ENCODE data around the gene SLC27A4. TPM values are rescaled to one million over a fixed set of nuclear protein-coding genes. Genes with fewer than 3 reads are reported as not detected.
A peak's percentile ranks its signal among the peaks of the same experiment; 100 is the strongest.

The SLC27A4 gene
- total and polyA plus RNA-seq, 2 of the 13 experiments (the other 11 are each of a cell fraction or from before 2014, with no cell fraction given), result 10.6 to 18.8 TPM

DNA sequence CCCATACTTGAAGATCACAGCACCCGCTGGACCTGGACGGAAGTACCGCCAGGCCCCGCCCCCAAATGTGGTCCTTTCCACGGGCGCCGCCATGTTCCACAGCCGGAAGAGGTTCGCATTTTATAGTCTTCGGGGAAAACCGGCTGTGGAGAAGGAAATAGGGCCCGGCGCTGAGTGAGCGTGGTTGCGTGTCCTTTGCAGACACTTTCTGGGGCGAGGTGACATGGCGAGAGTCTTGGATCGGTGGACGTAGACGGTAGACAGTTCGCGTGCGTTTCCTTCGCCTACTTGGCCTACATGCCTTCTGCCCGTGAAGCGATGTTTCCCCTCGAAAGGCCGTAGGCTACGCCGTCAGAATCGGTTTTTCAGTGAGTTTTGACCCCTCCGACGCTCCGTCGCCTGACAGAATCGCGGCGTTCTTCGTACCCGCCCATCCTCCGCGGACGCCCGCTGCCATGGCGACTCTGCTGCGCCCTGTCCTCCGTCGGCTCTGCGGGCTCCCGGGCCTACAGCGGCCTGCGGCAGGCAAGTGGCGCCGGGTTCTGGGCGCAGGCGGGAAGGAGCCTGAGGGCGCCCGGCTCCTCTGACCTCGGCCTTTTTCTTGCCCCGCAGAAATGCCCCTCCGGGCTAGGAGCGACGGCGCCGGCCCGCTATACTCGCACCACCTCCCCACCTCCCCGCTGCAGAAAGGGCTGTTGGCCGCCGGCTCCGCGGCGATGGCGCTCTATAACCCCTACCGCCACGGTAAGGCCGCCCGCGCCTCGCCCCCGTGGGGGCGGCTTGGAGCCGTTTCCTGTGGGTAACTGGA, 17.7 kb upstream of the SLC27A4 start, which contains the start of the genes COQ4 and TRUB2:
COQ4 (plus strand) TSS at position 436 of the 808 bp plus-strand sequence; CDS start at position 456, 20 bp downstream.
TRUB2 (minus strand) TSS at position 44 of the 808 bp plus-strand sequence; CDS start at position 5, 39 bp downstream.
- peak within 1 kb of the TSS; percentile 93 for H3K27ac ChIP-seq (ENCODE audit: extremely low read length, insufficient read depth, low read length)
- no peaks in the 10 kb centered on the region for H4K20me1 ChIP-seq (ENCODE audit: insufficient read depth, low read length)
- ATAC-seq (peak; percentile 93), DNase-seq (ENCODE audit: low spot score) (peak; percentile 89), FAIRE-seq (peak; percentile 55)
- in situ Hi-C loops (cut with HindIII; ENCODE audit: extremely low pct_ligation_motif_present, low pct_unique_long_range_greater_than_20kb), result no loop called here
- intact Hi-C loops (cut with micrococcal nuclease; ENCODE audit: unreplicated experiment), result loop anchor here (2.0 kb wide), 2 partner anchors 18 to 26 kb away; partner anchors contain the start of gene SLC27A4
- no peaks in the 10 kb centered on the region; a peak in 1 of 5 replicates for H3K27me3 ChIP-seq (ENCODE audit: control insufficient read depth in 1 of 2, insufficient read depth in 2 of 2, low read length in 2 of 2)
- H3K79me2 ChIP-seq (ENCODE audit: insufficient read depth, low read length), result peaks cover 33% of the 10 kb centered on the region
- TSS peak; percentile 71 for BruUV-seq (replicated peaks)
- peak within 1 kb of the TSS; percentile 97 for H3K4me2 ChIP-seq (ENCODE audit: low read depth, low read length)
- CTCF ChIA-PET (ENCODE audit: low intra/inter-chr PET ratio, low total read pairs), result no interaction called here
- peaks cover 7 to 26% of the 10 kb centered on the region in 2 experiments for H3K36me3 ChIP-seq (replicated peaks in 1 of 2; ENCODE audit: control insufficient read depth in 1 of 2, insufficient read depth in 2 of 2, low read length in 2 of 2)
- H3K9ac ChIP-seq (ENCODE audit: insufficient read depth, low read depth, low read length), result peak within 1 kb of the TSS; percentile 96
- peak within 1 kb of the TSS; percentile 93 to 99 (median 94) for H3K4me3 ChIP-seq (replicated peaks in 1 of 3; ENCODE audit: insufficient read depth in 1 of 3, low read depth in 2 of 3, low read length in 3 of 3)
- H2AFZ ChIP-seq (ENCODE audit: low read length), result peak within 1 kb of the TSS; percentile 97
- 0% methylated on average over 8 of the region's 83 CpGs for WGBS (ENCODE audit: low lambda C conversion rate)
- H3K4me1 ChIP-seq (ENCODE audit: insufficient read depth, low read length), result peaks cover 23% of the 10 kb centered on the region
- H3K9me3 ChIP-seq (ENCODE audit: low read length), result no peaks in the 10 kb centered on the region
- POLR2A ChIA-PET, result no interaction called here
- TF ChIP-seq KLF13 (CRISPR knock-in tag; IDR thresholded peaks at IDR 0.05), result no peak
- TF ChIP-seq, protein P1, sequence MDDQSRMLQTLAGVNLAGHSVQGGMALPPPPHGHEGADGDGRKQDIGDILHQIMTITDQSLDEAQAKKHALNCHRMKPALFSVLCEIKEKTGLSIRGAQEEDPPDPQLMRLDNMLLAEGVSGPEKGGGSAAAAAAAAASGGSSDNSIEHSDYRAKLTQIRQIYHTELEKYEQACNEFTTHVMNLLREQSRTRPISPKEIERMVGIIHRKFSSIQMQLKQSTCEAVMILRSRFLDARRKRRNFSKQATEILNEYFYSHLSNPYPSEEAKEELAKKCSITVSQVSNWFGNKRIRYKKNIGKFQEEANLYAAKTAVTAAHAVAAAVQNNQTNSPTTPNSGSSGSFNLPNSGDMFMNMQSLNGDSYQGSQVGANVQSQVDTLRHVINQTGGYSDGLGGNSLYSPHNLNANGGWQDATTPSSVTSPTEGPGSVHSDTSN (CRISPR knock-in tag; IDR thresholded peaks at IDR 0.05; ENCODE audit: borderline replicate concordance), result peak; percentile 66; the same call in 1 of the 2 replicates
- peak; percentile 79; the same call in 1 of the 2 replicates for TF ChIP-seq ZSCAN25 (CRISPR knock-in tag; IDR thresholded peaks at IDR 0.05)
- TF ChIP-seq ATAD3A (CRISPR knock-in tag; IDR thresholded peaks at IDR 0.05), result no peak
- TF ChIP-seq PLRG1 (conservative IDR thresholded peaks at IDR 0.05), result no peak
- TF ChIP-seq IRF2 (CRISPR knock-in tag; IDR thresholded peaks at IDR 0.05), result peak; percentile 89
- 0 out of 2 replicates have a peak, but pooled peaks have one; percentile 11 for TF ChIP-seq PPARG (CRISPR knock-in tag; conservative IDR thresholded peaks at IDR 0.05)
- TF ChIP-seq, protein P2, sequence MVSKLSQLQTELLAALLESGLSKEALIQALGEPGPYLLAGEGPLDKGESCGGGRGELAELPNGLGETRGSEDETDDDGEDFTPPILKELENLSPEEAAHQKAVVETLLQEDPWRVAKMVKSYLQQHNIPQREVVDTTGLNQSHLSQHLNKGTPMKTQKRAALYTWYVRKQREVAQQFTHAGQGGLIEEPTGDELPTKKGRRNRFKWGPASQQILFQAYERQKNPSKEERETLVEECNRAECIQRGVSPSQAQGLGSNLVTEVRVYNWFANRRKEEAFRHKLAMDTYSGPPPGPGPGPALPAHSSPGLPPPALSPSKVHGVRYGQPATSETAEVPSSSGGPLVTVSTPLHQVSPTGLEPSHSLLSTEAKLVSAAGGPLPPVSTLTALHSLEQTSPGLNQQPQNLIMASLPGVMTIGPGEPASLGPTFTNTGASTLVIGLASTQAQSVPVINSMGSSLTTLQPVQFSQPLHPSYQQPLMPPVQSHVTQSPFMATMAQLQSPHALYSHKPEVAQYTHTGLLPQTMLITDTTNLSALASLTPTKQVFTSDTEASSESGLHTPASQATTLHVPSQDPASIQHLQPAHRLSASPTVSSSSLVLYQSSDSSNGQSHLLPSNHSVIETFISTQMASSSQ (IDR thresholded peaks at IDR 0.05; ENCODE audit: low read depth), result 0 out of 2 replicates have a peak, but pooled peaks have one; percentile 42
- TF ChIP-seq, protein P2 (CRISPR knock-in tag; IDR thresholded peaks at IDR 0.05; ENCODE audit: borderline replicate concordance), result peak; percentile 72
- TF ChIP-seq MLLT10 (CRISPR knock-in tag; IDR thresholded peaks at IDR 0.05), result no peak
- peak; percentile 91; the same call in 1 of the 2 replicates for TF ChIP-seq KDM2A (CRISPR knock-in tag; IDR thresholded peaks at IDR 0.05; ENCODE audit: borderline replicate concordance, low read depth)
- peak; percentile 55; the same call in 1 of the 2 replicates for TF ChIP-seq NKX3-1 (CRISPR knock-in tag; IDR thresholded peaks at IDR 0.05)
- TF ChIP-seq HNF4G (IDR thresholded peaks at IDR 0.05; ENCODE audit: borderline replicate concordance, low read depth, low read length), result peak; percentile 38; the same call in 1 of the 2 replicates
- peak; percentile 11; the same call in 1 of the 2 replicates for TF ChIP-seq HNF4G (CRISPR knock-in tag; IDR thresholded peaks at IDR 0.05; ENCODE audit: borderline replicate concordance, low read depth)
- TF ChIP-seq, protein P3, sequence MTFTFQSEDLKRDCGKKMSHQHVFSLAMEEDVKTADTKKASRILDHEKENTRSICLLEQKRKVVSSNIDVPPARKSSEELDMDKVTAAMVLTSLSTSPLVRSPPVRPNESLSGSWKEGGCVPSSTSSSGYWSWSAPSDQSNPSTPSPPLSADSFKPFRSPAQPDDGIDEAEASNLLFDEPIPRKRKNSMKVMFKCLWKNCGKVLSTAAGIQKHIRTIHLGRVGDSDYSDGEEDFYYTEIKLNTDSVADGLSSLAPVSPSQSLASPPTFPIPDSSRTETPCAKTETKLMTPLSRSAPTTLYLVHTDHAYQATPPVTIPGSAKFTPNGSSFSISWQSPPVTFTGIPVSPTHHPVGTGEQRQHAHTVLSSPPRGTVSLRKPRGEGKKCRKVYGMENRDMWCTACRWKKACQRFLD (CRISPR knock-in tag; IDR thresholded peaks at IDR 0.05; ENCODE audit: borderline replicate concordance), result peak; percentile 27; the same call in 1 of the 2 replicates
- TF ChIP-seq ZNF773 (CRISPR knock-in tag; IDR thresholded peaks at IDR 0.05; ENCODE audit: borderline replicate concordance), result no peak; the same call in 1 of the 2 replicates
- TF ChIP-seq CBX5 (CRISPR knock-in tag; IDR thresholded peaks at IDR 0.05; ENCODE audit: borderline replicate concordance), result peak; percentile 76
- TF ChIP-seq KDM5B (CRISPR knock-in tag; IDR thresholded peaks at IDR 0.05; ENCODE audit: borderline replicate concordance), result peak; percentile 92
